Endodermal cell (in vitro differentiated cells): Measurements from ENCODE around the gene NEUROD1. TPM values are rescaled to one million over a fixed set of nuclear protein-coding genes. Genes with fewer than 3 reads are reported as not detected.

Experiments used
- DNase-seq: peaks from one replicate; pipeline ENCODE4 v3.0.0-alpha.2; 2017
- H3K27ac ChIP-seq: 2 replicates; pipeline ENCODE4 v1.5.1; 2013; ENCODE audit warnings: mild to moderate bottlenecking, low read depth, low read length, moderate library complexity
- H3K27me3 ChIP-seq: 2 replicates; pipeline ENCODE4 v1.6.1; 2013; ENCODE audit warnings: mild to moderate bottlenecking, low read length, moderate library complexity; ENCODE audit not compliant: insufficient read depth, control insufficient read depth, poor library complexity, severe bottlenecking
- H3K36me3 ChIP-seq: 2 replicates; pipeline ENCODE4 v1.7.0; 2013; ENCODE audit warnings: mild to moderate bottlenecking, low read length, moderate library complexity; ENCODE audit not compliant: control insufficient read depth, insufficient read depth
- H3K4me1 ChIP-seq: one replicate; pipeline ENCODE4 v1.7.0; 2013; ENCODE audit warnings: low read length; ENCODE audit not compliant: control insufficient read depth, insufficient read depth
- H3K4me3 ChIP-seq: 2 replicates; pipeline ENCODE4 v1.5.1; 2013; ENCODE audit warnings: mild to moderate bottlenecking, low read length, moderate library complexity
- H3K9ac ChIP-seq: 2 replicates; pipeline ENCODE4 v1.6.1; 2013; ENCODE audit warnings: mild to moderate bottlenecking, low read length, moderate library complexity; ENCODE audit not compliant: poor library complexity, severe bottlenecking; ENCODE audit errors: extremely low read depth
- H3K9me3 ChIP-seq: 2 replicates; pipeline ENCODE4 v1.6.1; 2013; ENCODE audit warnings: mild to moderate bottlenecking, low read length, moderate library complexity; ENCODE audit not compliant: control insufficient read depth
- H3K27ac Mint-ChIP-seq: 2 replicates; pipeline ENCODE4 v1.8.0; 2020; ENCODE audit warnings: mixed read lengths
- H3K27me3 Mint-ChIP-seq: 2 replicates; pipeline ENCODE4 v1.8.0; 2021; ENCODE audit warnings: mild to moderate bottlenecking, mixed read lengths; ENCODE audit not compliant: insufficient read depth
- H3K36me3 Mint-ChIP-seq: 2 replicates; pipeline ENCODE4 v1.8.0; 2020; ENCODE audit warnings: low read depth, mixed read lengths
- H3K4me1 Mint-ChIP-seq: 2 replicates; pipeline ENCODE4 v1.8.0; 2020; ENCODE audit warnings: mixed read lengths
- H3K4me3 Mint-ChIP-seq: 2 replicates; pipeline ENCODE4 v1.8.0; 2020; ENCODE audit warnings: mild to moderate bottlenecking, moderate library complexity, mixed read lengths
- H3K9me3 Mint-ChIP-seq: 2 replicates; pipeline ENCODE4 v1.8.0; 2020; ENCODE audit warnings: mild to moderate bottlenecking, mixed read lengths
- CTCF ChIP-seq: fragments of 200-600 bp; sonication (generic); conservative IDR thresholded peaks from 2 replicates; pipeline ENCODE4 v1.5.0; 2021; ENCODE audit warnings: antibody characterized with exemption, mild to moderate bottlenecking
- WGBS, 2 experiments: methylation state at CpG; one replicate each; pipeline versions ENCODE4 v1.1.5 to v1.1.7; 2013; ENCODE audit warnings: missing lambda C conversion rate in 2 of 2, mixed read lengths in 1 of 2; ENCODE audit not compliant: insufficient coverage in 1 of 2, insufficient read length in 1 of 2; 5-methylcytosine and 5-hydroxymethylcytosine counted together
- total RNA-seq, 2 donors: library from RNA; stranded (reverse); fragmentation: NEBNext Ultra II Directional in 1 of 2; extraction: Animal tissue kit (Norgen Biotek cat#: 25700) in 1 of 2; gene quantifications; 2 replicates in 1 of 2; 3 replicates in 1 of 2; pipeline ENCODE4 v1.2.1, GENCODE V29; 2021

The NEUROD1 gene
- total RNA-seq, 2 donors from 2014 or later = not detected

DNA sequence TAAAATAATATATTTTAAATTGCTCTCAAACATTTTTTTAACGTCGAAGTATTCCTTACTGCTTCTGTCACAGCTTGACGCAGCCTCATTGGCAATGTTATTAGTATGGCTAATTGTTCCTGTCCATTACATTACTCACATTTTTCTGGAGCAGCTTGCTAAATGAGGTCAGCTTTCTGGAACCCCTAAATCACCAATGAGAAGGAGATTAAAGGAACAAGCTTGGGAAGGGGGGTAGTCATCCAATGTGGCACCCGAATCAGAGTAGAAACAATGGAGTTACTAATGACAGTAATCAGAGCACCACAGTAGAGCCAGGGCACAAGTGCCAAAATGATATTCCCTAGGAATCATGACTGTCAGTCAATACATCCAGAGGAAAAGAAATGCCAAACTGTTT, 5.1 kb downstream of the NEUROD1 start:
- H3K9me3 ChIP-seq = no peaks in the 10 kb centered on the region
- no peak for TF ChIP-seq CTCF
- peaks cover 1% of the 10 kb centered on the region for H3K4me1 Mint-ChIP-seq
- no peak overlapping the region for H3K27ac ChIP-seq
- H3K9ac ChIP-seq = no peak overlapping the region
- H3K36me3 ChIP-seq = no peaks in the 10 kb centered on the region
- no peaks in the 10 kb centered on the region for H3K4me1 ChIP-seq
- H3K27ac Mint-ChIP-seq = no peak overlapping the region
- H3K9me3 Mint-ChIP-seq = peaks cover 6% of the 10 kb centered on the region
- peaks cover 91% of the 10 kb centered on the region for H3K27me3 ChIP-seq
- no peak overlapping the region for H3K4me3 Mint-ChIP-seq
- H3K36me3 Mint-ChIP-seq = no peaks in the 10 kb centered on the region
- WGBS, 2 experiments = 11 to 36% methylated on average over 1 to 4 of the region's 4 CpGs
- no peak for DNase-seq
- no peak overlapping the region for H3K4me3 ChIP-seq
- peaks cover 84% of the 10 kb centered on the region for H3K27me3 Mint-ChIP-seq

GRCh38 chr2:181674461-181674860, 5.9 kb downstream of the NEUROD1 start:
- peaks cover 76% of the 10 kb centered on the region for H3K27me3 Mint-ChIP-seq

GRCh38 chr2:181673173-181673572, 7.1 kb downstream of the NEUROD1 start:
- no peaks in the 10 kb centered on the region for H3K36me3 ChIP-seq
- Mint-ChIP-seq H3K4me1 (peaks cover 10% of the 10 kb centered on the region), H3K36me3 (no peaks in the 10 kb centered on the region), H3K27me3 (peaks cover 69% of the 10 kb centered on the region), H3K27ac (no peak overlapping the region), H3K4me3 (no peak overlapping the region), H3K9me3 (peaks cover 3% of the 10 kb centered on the region)
- 72 to 79% methylated on average over 2 of the region's 2 CpGs for WGBS, 2 experiments
- TF ChIP-seq CTCF = no peak
- no peaks in the 10 kb centered on the region for H3K9me3 ChIP-seq
- peaks cover 70% of the 10 kb centered on the region for H3K27me3 ChIP-seq
- peaks cover 2% of the 10 kb centered on the region for H3K4me1 ChIP-seq
- H3K9ac ChIP-seq = no peak overlapping the region
- no peak for DNase-seq
- no peak overlapping the region for H3K27ac ChIP-seq
- H3K4me3 ChIP-seq = no peak overlapping the region

More at GRCh38 chr2:181674461-181674860, 5.9 kb downstream of the NEUROD1 start:
- H3K9ac ChIP-seq = no peak overlapping the region
- no peak overlapping the region for H3K4me3 ChIP-seq
- no peak for DNase-seq
- no peak overlapping the region for H3K27ac Mint-ChIP-seq
- H3K9me3 ChIP-seq = no peaks in the 10 kb centered on the region
- no peak overlapping the region for H3K27ac ChIP-seq
- TF ChIP-seq CTCF = no peak
- H3K27me3 ChIP-seq = peaks cover 83% of the 10 kb centered on the region
- no peaks in the 10 kb centered on the region for H3K36me3 ChIP-seq
- peaks cover 1% of the 10 kb centered on the region for H3K4me1 Mint-ChIP-seq
- peaks cover 6% of the 10 kb centered on the region for H3K9me3 Mint-ChIP-seq
- no peaks in the 10 kb centered on the region for H3K4me1 ChIP-seq
- no peaks in the 10 kb centered on the region for H3K36me3 Mint-ChIP-seq
- no peak overlapping the region for H3K4me3 Mint-ChIP-seq
